NCI-H146 treated with DMSO at 0.1 percent for 48 hours (cell line): ENCODE data around the gene FBXL12.
A peak's percentile ranks its signal among the peaks of the same experiment; 100 is the strongest.
"Not testable (repeated sequence)": the region's sequence is repeated elsewhere in the genome, so short reads cannot be mapped to it uniquely, and the experiment has no call there.

ENCODE experiments used
- DNase-seq: peaks from one replicate; lab custom pipeline; 2025; ENCODE audit not compliant: unreplicated experiment; lab: John Stamatoyannopoulos, UW

Gene FBXL12

DNA sequence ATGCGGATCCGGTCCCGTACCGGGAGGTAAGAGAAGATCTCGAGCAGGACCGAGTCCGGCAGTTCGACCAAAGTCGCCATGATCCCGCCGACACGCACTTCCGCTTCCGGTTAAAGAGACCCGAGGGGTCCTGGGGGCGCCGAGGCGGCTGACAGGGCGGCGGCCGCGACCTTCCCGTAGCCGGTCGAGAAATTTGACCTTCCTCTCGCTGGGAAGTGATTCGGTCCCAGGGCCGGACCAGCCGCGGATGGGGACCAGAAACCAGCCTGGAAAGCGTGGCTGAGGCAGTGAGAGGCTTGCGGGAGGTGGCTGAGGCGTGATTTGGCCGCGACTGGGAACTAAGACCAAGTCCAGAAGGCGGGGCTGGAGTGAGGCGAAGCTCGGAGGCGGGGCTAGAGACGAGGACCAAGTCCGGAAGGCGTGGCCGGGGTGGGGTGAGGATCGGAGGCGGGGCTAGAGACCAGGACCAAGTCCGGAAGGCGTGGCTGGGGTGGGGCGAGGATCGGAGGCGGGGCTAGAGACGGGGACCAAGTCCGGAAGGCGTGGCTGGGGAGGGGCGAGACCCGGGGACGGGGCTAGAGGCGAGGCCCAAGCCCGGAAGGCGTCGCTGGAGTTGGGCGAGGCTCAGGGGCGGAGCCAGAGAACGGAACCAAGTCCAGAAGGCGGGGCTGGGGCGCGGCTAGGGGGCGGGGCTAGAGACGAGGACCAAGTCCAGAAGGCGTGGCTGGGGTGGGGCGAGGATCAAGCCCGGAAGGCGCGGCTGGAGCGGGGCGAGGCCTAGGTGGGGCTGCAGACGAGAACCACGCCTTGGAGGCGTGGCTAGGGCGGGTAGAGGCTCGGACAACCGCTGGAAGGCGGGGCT lies at the start of gene FBXL12:
Gene FBXL12, minus strand, starts transcription at position 346 of the 862 bp plus-strand sequence. Its CDS starts 266 bp downstream, at position 80.
- DNase-seq, result peak; percentile 93

DNA sequence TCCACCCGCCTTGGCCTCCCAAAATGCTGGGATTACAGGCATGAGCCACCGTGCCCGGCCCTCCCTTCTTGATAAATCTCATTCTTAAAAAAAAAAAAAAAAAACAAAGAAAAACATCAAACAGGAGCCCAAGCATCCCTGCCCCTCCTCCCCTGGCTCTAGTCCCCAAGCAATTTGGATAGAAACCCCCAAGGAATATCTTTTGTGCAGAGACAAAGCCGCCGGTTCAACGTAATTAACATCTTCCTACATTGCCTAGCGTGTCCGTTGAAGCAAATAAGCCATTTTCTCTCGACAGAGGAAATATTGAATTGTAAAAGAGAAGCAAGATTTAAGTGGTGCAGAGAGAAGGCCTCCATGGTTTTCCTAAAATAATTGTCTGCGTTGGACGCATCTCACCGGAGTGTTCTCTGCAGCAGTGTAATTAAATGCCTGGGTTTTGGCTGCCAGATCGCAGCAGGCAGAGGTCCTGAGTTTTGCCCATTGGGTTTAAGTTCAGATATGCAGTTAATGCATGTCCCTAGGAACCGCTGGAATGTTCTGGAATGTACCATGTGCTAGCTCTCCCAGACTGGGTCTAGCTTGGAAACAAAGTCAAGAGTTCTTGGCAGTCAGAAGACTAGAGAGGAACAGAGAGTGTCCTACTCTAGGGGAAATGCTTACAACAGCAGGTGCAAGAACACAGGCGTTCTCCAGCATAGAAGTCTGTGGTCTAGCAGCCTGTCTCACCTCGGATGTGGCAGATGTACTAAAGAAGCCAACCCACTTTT lies 47.0 kb upstream of the FBXL12 start:
- DNase-seq, result no peak

GRCh38 chr19:9863759-9864158 lies 44.9 kb upstream of the FBXL12 start:
- no peak for DNase-seq

DNA sequence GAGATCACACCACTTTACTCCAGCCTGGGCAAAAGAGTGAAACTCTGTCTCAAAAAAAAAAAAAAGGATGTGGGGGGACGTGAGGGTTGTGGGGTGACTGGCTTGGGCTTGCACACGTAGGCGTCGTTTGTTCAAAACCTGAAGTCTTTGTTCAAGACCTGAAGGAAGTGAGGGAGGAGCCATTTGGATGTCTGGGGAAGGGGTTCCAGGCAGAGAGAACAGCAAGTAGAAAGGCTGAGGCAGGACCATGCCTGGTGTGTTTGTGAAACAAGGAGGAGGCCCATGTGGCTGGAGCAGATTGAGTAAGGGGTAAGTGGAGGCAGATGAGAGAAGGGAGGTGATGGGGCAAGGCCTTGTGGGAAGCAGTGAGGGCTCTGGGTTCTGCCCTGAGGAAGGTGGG lies 44.1 kb upstream of the FBXL12 start:
- no peak for DNase-seq

DNA sequence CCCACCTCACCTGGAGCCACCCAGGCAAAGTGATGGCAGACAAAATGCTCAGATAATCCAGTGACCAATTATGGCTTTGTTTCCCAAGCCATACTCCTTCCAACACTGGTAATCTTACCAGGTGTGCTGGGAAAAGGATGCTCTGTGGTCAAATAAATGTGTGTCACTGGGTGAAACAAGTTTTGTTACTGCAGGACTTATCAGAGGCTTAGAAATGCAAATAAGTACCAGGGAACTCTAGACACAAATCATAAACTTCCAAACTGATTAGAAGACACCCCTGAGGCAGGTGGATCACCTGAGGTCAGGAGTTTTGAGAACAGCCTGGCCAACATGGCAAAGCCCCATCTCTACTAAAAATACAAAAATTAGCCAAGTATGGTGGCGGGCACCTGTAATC lies 42.6 kb upstream of the FBXL12 start:
- no peak for DNase-seq

DNA sequence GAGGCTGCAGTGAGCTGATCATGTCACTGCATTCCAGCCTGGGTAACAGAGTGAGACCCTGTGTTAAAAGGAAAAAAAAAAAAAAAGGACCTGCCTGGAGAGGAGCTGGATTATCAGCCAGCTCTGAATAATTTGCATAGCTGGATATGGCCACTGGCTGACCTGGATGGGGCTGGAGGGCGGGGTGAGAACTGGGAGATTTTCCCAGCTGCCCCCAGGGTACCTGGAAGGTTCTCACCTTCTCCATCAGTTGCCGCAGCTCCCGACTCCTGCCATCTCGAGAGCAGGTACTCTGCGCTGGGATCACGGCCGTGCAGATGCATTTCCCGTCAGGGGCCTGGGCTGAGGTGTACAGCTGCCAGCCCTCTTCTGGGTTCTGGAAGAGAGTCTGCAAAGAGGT lies 41.5 kb upstream of the FBXL12 start:
- no peak for DNase-seq

DNA sequence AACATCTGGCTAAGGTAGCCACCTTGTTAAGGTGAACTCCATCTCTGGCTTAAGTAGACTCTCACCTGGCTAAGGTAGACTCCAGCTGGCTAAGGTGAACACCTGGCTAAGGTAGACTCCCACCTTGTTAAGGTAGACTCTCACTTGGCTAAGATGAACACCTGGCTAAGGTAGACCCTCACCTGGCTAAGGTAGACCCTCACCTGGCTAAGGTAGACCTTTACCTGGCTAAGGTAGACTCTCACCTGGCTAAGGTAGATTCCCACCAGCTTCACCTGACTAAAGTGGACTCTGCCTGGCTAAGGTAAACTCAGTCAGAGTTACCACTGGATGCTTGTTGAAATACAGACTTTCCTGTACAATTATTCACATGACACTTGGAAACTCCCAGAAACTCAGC lies 39.9 kb upstream of the FBXL12 start:
- DNase-seq, result no peak

GRCh38 chr19:9857920-9858746 lies 39.3 kb upstream of the FBXL12 start:
- no peak for DNase-seq

- no peak for DNase-seq
Observed at GRCh38 chr19:9857076-9857721, 38.3 kb upstream of the FBXL12 start.

GRCh38 chr19:9856609-9857008 lies 37.7 kb upstream of the FBXL12 start:
- DNase-seq, result no peak

- no peak for DNase-seq
Observed at GRCh38 chr19:9854282-9854846, 35.5 kb upstream of the FBXL12 start.

- DNase-seq, result no peak
Observed at GRCh38 chr19:9850235-9850959, 31.5 kb upstream of the FBXL12 start.

DNA sequence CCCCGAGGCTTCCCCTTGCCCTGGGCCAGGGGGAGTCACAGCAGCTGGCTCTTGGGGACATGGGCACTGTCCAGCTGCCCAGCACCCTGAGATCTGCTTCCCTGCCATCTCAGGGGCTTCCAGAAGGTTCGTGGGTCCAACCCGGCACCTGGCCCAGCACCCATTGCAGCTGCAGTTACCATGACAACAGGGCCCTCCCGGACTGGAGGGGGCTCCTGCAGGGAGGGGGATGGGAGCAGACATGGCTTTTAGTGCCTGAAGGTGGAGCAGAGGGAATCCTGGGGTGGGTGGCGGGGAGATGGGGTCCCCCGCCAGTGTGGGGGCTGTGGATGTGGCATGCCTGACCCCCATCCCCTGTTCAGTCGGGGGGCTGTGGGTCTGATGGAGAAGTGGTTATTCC lies 30.9 kb upstream of the FBXL12 start:
- no peak for DNase-seq

- no peak for DNase-seq
Observed at GRCh38 chr19:9848762-9849161, 29.9 kb upstream of the FBXL12 start.

- no peak for DNase-seq
Observed at GRCh38 chr19:9848060-9848459, 29.2 kb upstream of the FBXL12 start.

DNA sequence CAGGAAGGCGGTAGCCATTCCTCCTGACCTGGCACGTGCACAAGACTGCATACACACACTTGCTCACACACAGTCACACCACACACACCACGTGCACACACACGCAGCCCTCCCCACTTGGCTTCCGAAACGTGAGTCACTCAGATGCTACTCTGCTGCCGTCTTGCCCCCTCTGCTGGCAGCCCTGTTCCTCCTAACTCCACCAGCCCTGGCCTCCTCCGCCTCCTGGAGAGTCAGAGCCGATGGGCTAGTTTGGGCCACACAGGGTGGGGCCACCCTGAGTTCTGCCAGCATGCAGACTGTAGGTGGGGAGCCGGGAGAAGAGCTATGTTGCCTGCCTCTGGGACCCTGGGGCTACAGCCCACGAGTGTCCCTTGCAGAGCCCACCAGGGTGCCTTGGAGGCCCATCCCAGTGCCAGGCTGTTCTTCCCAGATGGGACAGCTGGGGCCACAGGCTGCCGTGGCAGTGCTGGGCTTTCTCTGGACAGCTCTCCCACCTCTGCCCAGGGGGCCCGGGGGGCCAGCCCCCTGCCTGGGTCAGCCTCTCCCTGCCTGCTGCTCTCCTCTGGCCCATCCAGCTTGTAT lies 28.3 kb upstream of the FBXL12 start:
- no peak for DNase-seq

DNA sequence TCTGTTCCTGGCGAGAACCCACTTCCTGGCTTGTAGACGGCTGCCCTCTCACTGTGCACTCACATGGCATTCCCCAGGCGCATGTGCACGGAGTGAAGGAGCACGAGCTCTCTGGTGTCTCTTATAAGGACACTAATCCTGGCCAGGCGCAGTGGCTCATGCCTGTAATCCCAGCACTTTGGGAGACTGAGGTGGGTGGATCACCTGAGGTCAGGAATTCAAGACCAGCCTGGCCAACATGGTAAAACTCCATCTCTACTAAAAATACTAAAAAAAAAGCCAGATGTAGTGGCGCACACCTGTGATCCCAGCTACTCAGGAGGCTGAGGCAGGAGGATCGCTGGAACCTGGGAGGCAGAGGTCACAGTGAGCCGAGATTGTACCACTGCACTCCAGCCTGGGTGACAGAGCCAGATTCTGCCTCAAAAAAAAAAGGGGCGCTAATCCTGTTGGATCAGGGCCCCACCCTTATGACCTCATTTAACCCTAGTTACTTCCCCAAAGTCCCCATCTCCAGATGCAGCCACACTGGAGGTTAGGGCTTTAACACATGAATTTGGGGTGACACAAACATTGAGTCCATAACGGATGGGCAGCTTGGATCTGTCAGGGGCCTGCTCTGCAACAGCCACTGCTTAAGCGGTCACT lies 24.9 kb upstream of the FBXL12 start:
- not testable (repeated sequence) for DNase-seq

DNA sequence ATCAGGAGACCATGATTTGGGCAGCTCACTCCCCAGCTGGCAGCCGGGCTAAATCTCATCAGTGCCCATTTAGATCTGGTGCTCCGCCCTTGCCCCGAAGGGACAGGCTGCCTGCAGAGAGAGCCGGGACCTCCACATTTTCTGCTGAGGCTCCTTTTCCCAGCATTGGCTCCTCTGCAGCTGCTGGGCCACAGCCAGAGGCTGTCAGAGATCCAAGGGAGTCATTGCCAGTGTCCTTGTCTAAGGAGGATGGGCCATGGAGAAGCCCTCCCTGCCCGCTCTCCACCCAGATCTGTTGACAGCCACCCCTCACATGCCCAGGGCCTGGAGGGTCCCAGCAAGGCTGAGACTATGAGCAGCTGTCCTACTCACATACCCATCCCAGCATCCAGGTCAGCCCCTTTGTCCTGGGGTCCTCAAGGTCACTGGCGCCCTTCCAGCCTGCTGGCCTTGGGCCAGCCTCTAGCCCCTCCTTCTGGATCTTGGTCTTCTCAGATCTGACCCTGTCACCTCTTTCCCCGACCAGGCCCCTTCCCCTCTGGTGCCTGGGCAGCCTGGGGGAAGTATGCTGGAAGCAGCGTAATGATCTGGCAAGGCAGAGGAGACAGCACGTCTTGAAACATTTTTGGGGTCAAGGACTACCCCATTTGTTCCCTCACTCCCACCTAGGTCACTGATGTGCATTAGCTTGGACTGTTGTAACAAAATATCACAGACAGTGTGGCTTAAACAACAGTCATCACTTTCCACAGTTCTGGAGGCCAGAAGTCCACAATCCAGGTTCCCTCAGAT lies 24.2 kb upstream of the FBXL12 start:
- no peak for DNase-seq
